Activated CD8-positive, alpha-beta T cell treated with anti-CD3 and anti-CD28 coated beads for 36 hours (primary cell): ENCODE data around the gene TMEM8B. TPM values are rescaled to one million over a fixed set of nuclear protein-coding genes. Genes with fewer than 3 reads are reported as not detected.

Source experiments
- ATAC-seq: fragments of 200-7000 bp; cut with Tn5 transposase; one replicate; pipeline ENCODE4 v1.10.0; 2021; ENCODE audit warnings: mild to moderate bottlenecking, moderate library complexity
- CTCF ChIA-PET: fragments of 350-600 bp; sonication (Branson Sonifier 250); formaldehyde crosslinking; loops from one replicate; lab custom pipeline; 2021; ENCODE audit warnings: antibody characterized with exemption; lab: Charles Lee
- POLR2A ChIA-PET: fragments of 350-600 bp; sonication (Branson Sonifier 250); formaldehyde crosslinking; loops from one replicate; lab custom pipeline; 2021; ENCODE audit warnings: antibody characterized with exemption; lab: Charles Lee
- DNase-seq: peaks from one replicate; pipeline ENCODE4 v3.0.0-alpha.2; 2020
- H3K27ac Mint-ChIP-seq: one replicate; pipeline ENCODE4 v1.8.0; 2021; ENCODE audit warnings: mild to moderate bottlenecking, mixed read lengths
- H3K27me3 Mint-ChIP-seq: one replicate; pipeline ENCODE4 v1.8.0; 2021; ENCODE audit warnings: mixed read lengths
- H3K36me3 Mint-ChIP-seq: one replicate; pipeline ENCODE4 v1.8.0; 2021; ENCODE audit warnings: low read depth, mixed read lengths
- H3K4me1 Mint-ChIP-seq: one replicate; pipeline ENCODE4 v1.8.0; 2021; ENCODE audit warnings: low read depth, mixed read lengths
- H3K4me3 Mint-ChIP-seq: one replicate; pipeline ENCODE4 v1.8.0; 2021; ENCODE audit warnings: mild to moderate bottlenecking, moderate library complexity, mixed read lengths
- H3K9me3 Mint-ChIP-seq: one replicate; pipeline ENCODE4 v1.8.0; 2021; ENCODE audit warnings: mixed read lengths
- intact Hi-C: fragments of 100-400 bp; cut with micrococcal nuclease; formaldehyde crosslinking; loops from one replicate; pipeline ENCODE4 v1.10.0; 2022
- total RNA-seq, 2 experiments: library from RNA; stranded (reverse); gene quantifications; one replicate each; pipeline ENCODE4 v1.2.3, GENCODE V29; 2021
- TF ChIP-seq, protein P1 (sequence below): fragments of 200-600 bp; IDR thresholded peaks from one replicate; pipeline ENCODE4 v1.8.0; 2022; ENCODE audit warnings: antibody characterized with exemption, mild to moderate bottlenecking

The TMEM8B gene
- total RNA-seq, 2 experiments from 2014 or later, result 3.4 to 4.3 TPM

DNA sequence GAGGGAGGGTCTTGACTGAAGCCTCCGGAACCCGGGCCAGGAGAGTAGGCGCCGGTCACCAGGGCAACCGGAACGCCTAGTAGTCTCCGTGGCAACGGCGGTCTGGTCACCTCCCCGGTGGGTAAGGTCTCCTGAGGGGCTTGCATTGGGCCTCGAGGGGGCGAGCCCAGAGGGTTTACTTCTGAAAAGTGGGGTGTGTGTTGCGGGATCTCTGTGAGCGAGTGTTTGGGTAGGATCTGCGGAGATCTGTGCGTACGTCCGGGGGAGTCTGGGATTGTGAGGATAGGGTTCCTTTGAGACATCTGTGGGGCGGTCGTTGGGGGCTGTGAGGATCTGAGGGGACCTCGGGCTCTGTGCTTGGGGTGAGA lies 328 bp upstream of the TMEM8B start, which contains the start of gene FAM221B:
Gene FAM221B (minus strand): TSS at position 17 of the 368 bp plus-strand sequence. CDS start 2,571 bp downstream, outside the sequence.
- peak; percentile 49 for DNase-seq
- intact Hi-C loops, result no loop called here
- no peaks in the 10 kb centered on the region for H3K27me3 Mint-ChIP-seq
- no peaks in the 10 kb centered on the region for H3K9me3 Mint-ChIP-seq
- no peak for ATAC-seq
- no peaks in the 10 kb centered on the region for H3K36me3 Mint-ChIP-seq
- peak within 1 kb of the TSS; percentile 89 for H3K27ac Mint-ChIP-seq
- TF ChIP-seq, protein P1, sequence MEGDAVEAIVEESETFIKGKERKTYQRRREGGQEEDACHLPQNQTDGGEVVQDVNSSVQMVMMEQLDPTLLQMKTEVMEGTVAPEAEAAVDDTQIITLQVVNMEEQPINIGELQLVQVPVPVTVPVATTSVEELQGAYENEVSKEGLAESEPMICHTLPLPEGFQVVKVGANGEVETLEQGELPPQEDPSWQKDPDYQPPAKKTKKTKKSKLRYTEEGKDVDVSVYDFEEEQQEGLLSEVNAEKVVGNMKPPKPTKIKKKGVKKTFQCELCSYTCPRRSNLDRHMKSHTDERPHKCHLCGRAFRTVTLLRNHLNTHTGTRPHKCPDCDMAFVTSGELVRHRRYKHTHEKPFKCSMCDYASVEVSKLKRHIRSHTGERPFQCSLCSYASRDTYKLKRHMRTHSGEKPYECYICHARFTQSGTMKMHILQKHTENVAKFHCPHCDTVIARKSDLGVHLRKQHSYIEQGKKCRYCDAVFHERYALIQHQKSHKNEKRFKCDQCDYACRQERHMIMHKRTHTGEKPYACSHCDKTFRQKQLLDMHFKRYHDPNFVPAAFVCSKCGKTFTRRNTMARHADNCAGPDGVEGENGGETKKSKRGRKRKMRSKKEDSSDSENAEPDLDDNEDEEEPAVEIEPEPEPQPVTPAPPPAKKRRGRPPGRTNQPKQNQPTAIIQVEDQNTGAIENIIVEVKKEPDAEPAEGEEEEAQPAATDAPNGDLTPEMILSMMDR, result no peak
- CTCF ChIA-PET, result interaction anchor here (0.6 to 4.8 kb wide), 6 partner anchors 16 to 97 kb away, joined by 3 to 54 read pairs (median 4); no protein-coding TSS in a partner anchor
- peaks cover 24% of the 10 kb centered on the region for H3K4me1 Mint-ChIP-seq
- POLR2A ChIA-PET, result interaction anchor here (1.0 to 1.2 kb wide), 2 partner anchors 11 to 17 kb away, joined by 3 to 6 read pairs; partner anchors contain the start of gene SPAG8
- peak within 1 kb of the TSS; percentile 86 for H3K4me3 Mint-ChIP-seq

DNA sequence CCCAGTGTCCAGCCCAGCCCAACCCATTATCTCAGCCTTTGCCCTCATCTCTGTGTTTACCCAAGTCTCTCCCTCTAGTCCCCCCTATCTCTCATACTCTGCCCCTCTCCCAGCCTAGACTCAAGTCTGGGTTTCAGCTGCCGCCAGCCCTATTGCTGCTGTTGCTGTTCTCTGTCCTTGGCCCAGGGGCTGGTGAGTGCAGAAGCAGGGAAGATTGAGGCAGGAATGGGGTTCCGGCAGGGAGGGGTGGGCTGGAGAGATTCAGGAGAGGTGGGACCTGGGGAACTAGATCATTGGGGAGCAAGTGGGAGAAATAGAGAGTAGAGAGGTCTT lies 702 bp downstream of the TMEM8B start:
- H3K27ac Mint-ChIP-seq, result peak overlapping the region; percentile 79
- intact Hi-C loops, result no loop called here
- H3K36me3 Mint-ChIP-seq, result no peaks in the 10 kb centered on the region
- ChIA-PET POLR2A (interaction anchor here (0.5 kb wide), 1 partner anchor 1229 kb away, joined by 3 read pairs; no protein-coding TSS in a partner anchor), CTCF (no interaction called here)
- peak overlapping the region; percentile 79 for H3K4me3 Mint-ChIP-seq
- no peak for ATAC-seq
- no peak for DNase-seq
- H3K4me1 Mint-ChIP-seq, result peaks cover 28% of the 10 kb centered on the region
- no peaks in the 10 kb centered on the region for H3K9me3 Mint-ChIP-seq
- no peaks in the 10 kb centered on the region for H3K27me3 Mint-ChIP-seq
- TF ChIP-seq, protein P1, result no peak

DNA sequence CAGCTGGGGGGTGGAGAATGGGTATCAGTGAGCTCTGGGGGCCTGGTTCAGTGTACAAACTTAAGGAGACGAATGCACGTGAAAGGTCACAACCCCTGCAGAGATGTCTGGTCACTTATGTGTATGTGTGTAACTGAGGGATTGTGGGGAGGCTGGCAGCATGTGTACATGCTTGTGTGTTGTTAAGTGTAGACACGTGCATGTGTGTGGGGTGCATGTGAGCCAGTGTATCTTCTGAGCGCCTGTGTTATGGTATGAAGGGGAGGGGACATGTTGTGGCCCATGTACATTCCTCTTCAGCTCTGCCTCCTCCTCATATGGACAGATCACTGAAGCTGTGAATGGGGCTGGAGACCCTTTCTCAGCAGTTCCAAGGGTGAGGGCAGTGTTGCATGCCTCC lies 2.0 kb downstream of the TMEM8B start:
- intact Hi-C loops, result no loop called here
- Mint-ChIP-seq H3K9me3 (no peaks in the 10 kb centered on the region), H3K4me3 (no peak overlapping the region), H3K27ac (no peak overlapping the region), H3K4me1 (peaks cover 26% of the 10 kb centered on the region), H3K36me3 (no peaks in the 10 kb centered on the region), H3K27me3 (no peaks in the 10 kb centered on the region)
- ChIA-PET POLR2A (interaction anchor here (1.0 kb wide), 1 partner anchor 9 kb away, joined by 3 read pairs; no protein-coding TSS in a partner anchor), CTCF (interaction anchor here (0.7 to 4.1 kb wide), 2 partner anchors 50 to 72 kb away, joined by 3 to 22 read pairs; no protein-coding TSS in a partner anchor)
- ATAC-seq (no peak), DNase-seq (no peak)
- TF ChIP-seq, protein P1, result no peak

DNA sequence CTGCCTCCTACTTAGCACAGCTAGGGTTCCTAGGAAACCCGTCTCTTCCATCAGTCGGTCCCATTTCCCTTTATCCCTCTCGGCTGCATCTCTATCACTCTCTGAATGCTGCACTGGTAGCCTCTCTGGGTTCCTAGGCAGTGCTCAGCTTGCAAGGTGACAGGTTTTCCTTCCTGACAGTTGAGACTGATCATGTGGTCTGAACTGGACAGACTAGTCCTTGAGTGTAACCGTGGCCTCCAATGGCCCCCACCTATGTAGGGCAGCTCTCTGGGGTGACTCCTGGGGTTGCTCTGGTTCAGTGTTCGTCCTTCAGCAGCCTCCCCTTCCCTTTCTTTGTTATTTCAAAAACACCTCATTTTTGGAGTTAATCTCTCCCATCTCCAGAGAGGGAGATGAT lies 3.8 kb downstream of the TMEM8B start:
- ChIA-PET POLR2A (interaction anchor here (0.9 kb wide), 1 partner anchor 13 kb away, joined by 3 read pairs; no protein-coding TSS in a partner anchor), CTCF (interaction anchor here (0.9 to 5.7 kb wide), 4 partner anchors 43 to 113 kb away, joined by 4 to 34 read pairs (median 14); partner anchors contain the start of gene NPR2)
- ATAC-seq, result no peak
- no peak for DNase-seq
- peaks cover 24% of the 10 kb centered on the region for H3K4me1 Mint-ChIP-seq
- no peak overlapping the region for H3K27ac Mint-ChIP-seq
- H3K36me3 Mint-ChIP-seq, result no peaks in the 10 kb centered on the region
- intact Hi-C loops, result no loop called here
- TF ChIP-seq, protein P1, result no peak
- no peaks in the 10 kb centered on the region for H3K9me3 Mint-ChIP-seq
- H3K27me3 Mint-ChIP-seq, result no peaks in the 10 kb centered on the region
- H3K4me3 Mint-ChIP-seq, result no peak overlapping the region
